Spleen (tissue), 7 donors: ENCODE data around the gene LRRC28.

Experiments used
- CTCF ChIP-seq, 11 experiments: fragments of 200-600 bp in 7 of 11; fragments of 450-650 bp in 4 of 11; sonication (generic) in 4 of 11; IDR thresholded peaks in 8 of 11; conservative IDR thresholded peaks in 3 of 11; 1 replicate in 7 of 11; 2 replicates in 4 of 11; pipeline versions ENCODE4 v1.4.0 to v1.8.0; 2016 to 2021; ENCODE audit warnings: antibody characterized with exemption in 11 of 11, inconsistent platforms in 4 of 11, mild to moderate bottlenecking in 1 of 11
- POLR2A ChIP-seq, 3 donors: fragments of 450-650 bp; IDR thresholded peaks; one replicate each; pipeline ENCODE4 v1.5.1; 2017; ENCODE audit warnings: antibody characterized with exemption in 3 of 3, mild to moderate bottlenecking in 1 of 3
- donor health status: DM: no; HTN: no; CAD: no; lungs with moderate emphysema.
- donor health status: DM: no; HTN: no; CAD: no.
- donor health status: DM: no; HTN: no; CAD: no.

GRCh38 chr15:99282121-99282520 is 30.8 kb downstream of the LRRC28 start:
- TF ChIP-seq POLR2A (IDR thresholded peaks at IDR 0.05) = no peak
- TF ChIP-seq CTCF (IDR thresholded peaks at IDR 0.05 in 8 of 11, conservative IDR thresholded peaks at IDR 0.05 in 3 of 11) = no peak
